ENCODE data around the gene TIAL1. TPM values are rescaled to one million over a fixed set of nuclear protein-coding genes. Genes with fewer than 3 reads are reported as not detected.

TIAL1 gene
- total RNA-seq, 2 experiments from 2014 or later = 159 to 174 TPM

DNA sequence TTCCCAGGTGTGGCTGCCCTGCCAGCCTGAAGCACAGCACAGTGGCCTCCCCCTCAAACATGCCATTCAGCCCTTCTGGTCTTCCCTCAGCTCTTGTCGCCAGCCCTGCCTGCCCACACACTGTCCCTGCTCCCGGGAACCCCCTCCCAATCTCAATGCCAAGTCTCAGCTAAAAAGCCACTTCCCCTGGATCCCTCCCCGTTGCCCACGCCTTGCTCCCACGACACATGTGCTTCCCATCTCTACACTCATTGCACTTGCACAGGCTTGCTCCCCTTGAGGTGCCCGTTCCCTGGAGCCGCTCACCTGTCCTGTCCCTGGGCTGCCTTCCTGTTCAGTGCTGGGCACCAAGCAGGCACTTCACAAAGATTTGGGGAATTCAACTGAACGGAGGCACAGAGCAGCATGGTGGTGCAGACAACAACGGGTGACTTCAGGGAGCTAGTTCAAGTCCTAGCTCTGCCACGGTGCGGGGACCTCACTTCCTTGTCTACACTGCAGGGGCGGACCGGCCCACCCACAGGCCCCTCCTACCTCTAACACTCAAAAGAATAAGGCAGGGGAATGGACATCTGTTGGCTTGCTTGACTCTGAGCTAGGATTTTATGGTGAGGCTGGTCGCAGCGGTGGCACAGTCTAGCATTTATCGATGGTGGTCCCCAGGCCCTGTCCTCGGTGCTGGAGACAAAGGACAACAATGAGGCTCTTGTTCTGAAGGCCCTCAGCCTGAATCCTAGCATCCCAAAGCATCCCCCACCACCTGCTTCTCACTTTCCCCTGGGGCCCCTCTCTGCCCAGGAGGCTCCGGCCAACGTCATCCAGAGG lies 72.7 kb downstream of the TIAL1 start:
- POLR2A ChIA-PET = interaction anchor here (1.0 kb wide), 1 partner anchor 12 kb away, joined by 4 read pairs; no protein-coding TSS in a partner anchor
- TF ChIP-seq, protein P1, sequence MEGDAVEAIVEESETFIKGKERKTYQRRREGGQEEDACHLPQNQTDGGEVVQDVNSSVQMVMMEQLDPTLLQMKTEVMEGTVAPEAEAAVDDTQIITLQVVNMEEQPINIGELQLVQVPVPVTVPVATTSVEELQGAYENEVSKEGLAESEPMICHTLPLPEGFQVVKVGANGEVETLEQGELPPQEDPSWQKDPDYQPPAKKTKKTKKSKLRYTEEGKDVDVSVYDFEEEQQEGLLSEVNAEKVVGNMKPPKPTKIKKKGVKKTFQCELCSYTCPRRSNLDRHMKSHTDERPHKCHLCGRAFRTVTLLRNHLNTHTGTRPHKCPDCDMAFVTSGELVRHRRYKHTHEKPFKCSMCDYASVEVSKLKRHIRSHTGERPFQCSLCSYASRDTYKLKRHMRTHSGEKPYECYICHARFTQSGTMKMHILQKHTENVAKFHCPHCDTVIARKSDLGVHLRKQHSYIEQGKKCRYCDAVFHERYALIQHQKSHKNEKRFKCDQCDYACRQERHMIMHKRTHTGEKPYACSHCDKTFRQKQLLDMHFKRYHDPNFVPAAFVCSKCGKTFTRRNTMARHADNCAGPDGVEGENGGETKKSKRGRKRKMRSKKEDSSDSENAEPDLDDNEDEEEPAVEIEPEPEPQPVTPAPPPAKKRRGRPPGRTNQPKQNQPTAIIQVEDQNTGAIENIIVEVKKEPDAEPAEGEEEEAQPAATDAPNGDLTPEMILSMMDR (IDR thresholded peaks at IDR 0.05) = no peak
- ATAC-seq (ENCODE audit: poor library complexity) (no peak), DNase-seq (peak in 1 of 14 experiments; percentile 1)
- no peaks in the 10 kb centered on the region for H3K27me3 ChIP-seq (ENCODE audit: control insufficient read depth in 1 of 2, insufficient read depth in 2 of 2, low read length in 2 of 2)
- CTCF ChIA-PET = interaction anchor here (1.1 kb wide), 1 partner anchor 19 kb away, joined by 5 read pairs; the partner anchor contains the start of gene RGS10
- no peak overlapping the region for H3K27ac ChIP-seq (ENCODE audit: low read depth in 1 of 2, low read length in 2 of 2)
- no peaks in the 10 kb centered on the region for H3K27me3 Mint-ChIP-seq
- peak overlapping the region; percentile 98 for H3K27ac Mint-ChIP-seq
- H3K36me3 Mint-ChIP-seq (ENCODE audit: low read depth) = peaks cover 87% of the 10 kb centered on the region
- H3K9me3 ChIP-seq (ENCODE audit: control insufficient read depth in 1 of 2, insufficient read depth in 1 of 2, low read length in 2 of 2) = no peaks in the 10 kb centered on the region
- H3K9me3 Mint-ChIP-seq = no peaks in the 10 kb centered on the region
- no peak overlapping the region for H3K4me3 ChIP-seq (ENCODE audit: low read length)
- peaks cover 77% of the 10 kb centered on the region for H3K36me3 ChIP-seq (ENCODE audit: insufficient read depth, low read length)
- intact Hi-C loops (cut with DNase I, micrococcal nuclease) = no loop called here
- H3K4me1 Mint-ChIP-seq (ENCODE audit: low read depth) = peaks cover 66% of the 10 kb centered on the region
- peaks cover 38% of the 10 kb centered on the region for H3K4me1 ChIP-seq (ENCODE audit: insufficient read depth, low read length)
- H3K4me3 Mint-ChIP-seq = no peak overlapping the region

Other genes with a start within 250 kb of the TIAL1 start
- 100 to 1,000 TPM; 132 to 134 TPM for gene RGS10, start 54.2 kb downstream of the TIAL1 start, total RNA-seq
- gene BAG3, start 54.4 kb upstream of the TIAL1 start, total RNA-seq = 10 to 100 TPM; 65.1 to 65.8 TPM
- gene INPP5F, start 129.1 kb upstream of the TIAL1 start, total RNA-seq = 1 to 10 TPM; 6.2 to 6.4 TPM

Measured in CD4-positive, alpha-beta T cell (primary cell).